Stromal cell of bone marrow (primary cell): Measurements from ENCODE around the gene PRRX2.
"Not testable (repeated sequence)": the region's sequence is repeated elsewhere in the genome, so short reads cannot be mapped to it uniquely, and the experiment has no call there.

Source experiments
- DNase-seq: peaks from one replicate; pipeline ENCODE4 v3.0.0-alpha.2; 2012; ENCODE audit warnings: low read depth

Gene PRRX2

GRCh38 chr9:129654554-129655040 lies 10.8 kb upstream of the PRRX2 start:
- DNase-seq = no peak

- no peak for DNase-seq
Measured at GRCh38 chr9:129655154-129655553, 10.3 kb upstream of the PRRX2 start.

GRCh38 chr9:129655696-129656095 lies 9.8 kb upstream of the PRRX2 start:
- no peak for DNase-seq

GRCh38 chr9:129656795-129657390 lies 8.6 kb upstream of the PRRX2 start:
- peak; percentile 38 for DNase-seq

- DNase-seq = no peak
Measured at GRCh38 chr9:129661029-129661428, 4.4 kb upstream of the PRRX2 start.

GRCh38 chr9:129662239-129662638 lies 3.2 kb upstream of the PRRX2 start:
- DNase-seq = not testable (repeated sequence)

- DNase-seq = no peak
Measured at GRCh38 chr9:129664746-129665388, 580 bp upstream of the PRRX2 start.

- DNase-seq = no peak
Measured at GRCh38 chr9:129665814-129666520, 520 bp downstream of the PRRX2 start.

GRCh38 chr9:129666575-129666974 lies 1.1 kb downstream of the PRRX2 start:
- DNase-seq = no peak

- no peak for DNase-seq
Measured at GRCh38 chr9:129667378-129667777, 1.9 kb downstream of the PRRX2 start.

- no peak for DNase-seq
Measured at GRCh38 chr9:129667850-129668249, 2.4 kb downstream of the PRRX2 start.

- peak; percentile 70 for DNase-seq
Measured at GRCh38 chr9:129669141-129669718, 3.8 kb downstream of the PRRX2 start.

GRCh38 chr9:129669946-129670345 lies 4.5 kb downstream of the PRRX2 start:
- no peak for DNase-seq

- DNase-seq = no peak
Measured at GRCh38 chr9:129671065-129671464, 5.6 kb downstream of the PRRX2 start.

- DNase-seq = no peak
Measured at GRCh38 chr9:129671519-129671918, 6.1 kb downstream of the PRRX2 start.

GRCh38 chr9:129672702-129673101 lies 7.3 kb downstream of the PRRX2 start:
- no peak for DNase-seq

GRCh38 chr9:129673602-129674001 lies 8.2 kb downstream of the PRRX2 start:
- no peak for DNase-seq

- DNase-seq = no peak
Measured at GRCh38 chr9:129674229-129674628, 8.8 kb downstream of the PRRX2 start.

GRCh38 chr9:129675620-129676019 lies 10.2 kb downstream of the PRRX2 start:
- no peak for DNase-seq

- DNase-seq = no peak
Measured at GRCh38 chr9:129676287-129676686, 10.8 kb downstream of the PRRX2 start.

- peak; percentile 74 for DNase-seq
Measured at GRCh38 chr9:129676975-129677374, 11.5 kb downstream of the PRRX2 start.

- no peak for DNase-seq
Measured at GRCh38 chr9:129677456-129677855, 12.0 kb downstream of the PRRX2 start.

- no peak for DNase-seq
Measured at GRCh38 chr9:129678844-129679243, 13.4 kb downstream of the PRRX2 start.
